Stimulated activated naive CD8-positive, alpha-beta T cell treated with anti-CD3 and anti-CD28 coated beads, Interleukin-15, amount 100 ng/mL, for 72 hours (primary cell): ENCODE data around the gene MIER3.
A peak's percentile ranks its signal among the peaks of the same experiment; 100 is the strongest.

Source experiments
- ATAC-seq: fragments of 150-1000 bp; cut with Tn5 transposase; 2 replicates; pipeline ENCODE4 v1.10.0; 2021; ENCODE audit warnings: mild to moderate bottlenecking, moderate library complexity
- DNase-seq, 2 donors: peaks; one replicate each; pipeline ENCODE4 v3.0.0; 2021 to 2022
- H3K27ac Mint-ChIP-seq, 2 donors: one replicate each; pipeline ENCODE4 v1.8.0; 2022; ENCODE audit warnings: mild to moderate bottlenecking in 2 of 2, mixed read lengths in 2 of 2, moderate library complexity in 2 of 2
- H3K27me3 Mint-ChIP-seq: one replicate; pipeline ENCODE4 v1.8.0; 2022; ENCODE audit warnings: mixed read lengths
- H3K4me1 Mint-ChIP-seq: one replicate; pipeline ENCODE4 v1.8.0; 2022; ENCODE audit warnings: mild to moderate bottlenecking, mixed read lengths
- H3K4me3 Mint-ChIP-seq, 2 donors: one replicate each; pipeline ENCODE4 v1.8.0; 2022; ENCODE audit warnings: mild to moderate bottlenecking in 2 of 2, mixed read lengths in 2 of 2, moderate library complexity in 1 of 2
- H3K9me3 Mint-ChIP-seq, 2 donors: one replicate each; pipeline ENCODE4 v1.8.0; 2022; ENCODE audit warnings: mixed read lengths in 2 of 2

Gene MIER3

GRCh38 chr5:56919942-56920662 lies 31.8 kb downstream of the MIER3 start:
- no peak overlapping the region for H3K4me3 Mint-ChIP-seq
- ATAC-seq (no peak), DNase-seq (no peak)
- no peaks in the 10 kb centered on the region for H3K9me3 Mint-ChIP-seq
- H3K27ac Mint-ChIP-seq = no peak overlapping the region
- no peaks in the 10 kb centered on the region for H3K4me1 Mint-ChIP-seq
- H3K27me3 Mint-ChIP-seq = no peaks in the 10 kb centered on the region

GRCh38 chr5:56918054-56918453 lies 33.9 kb downstream of the MIER3 start:
- DNase-seq (no peak), ATAC-seq (no peak)
- H3K4me1 Mint-ChIP-seq = no peaks in the 10 kb centered on the region
- no peaks in the 10 kb centered on the region for H3K9me3 Mint-ChIP-seq
- no peak overlapping the region for H3K27ac Mint-ChIP-seq
- H3K27me3 Mint-ChIP-seq = no peaks in the 10 kb centered on the region
- no peak overlapping the region for H3K4me3 Mint-ChIP-seq

GRCh38 chr5:56917534-56917933 lies 34.4 kb downstream of the MIER3 start:
- H3K27me3 Mint-ChIP-seq = no peaks in the 10 kb centered on the region
- no peak overlapping the region for H3K27ac Mint-ChIP-seq
- H3K4me3 Mint-ChIP-seq = no peak overlapping the region
- H3K4me1 Mint-ChIP-seq = no peaks in the 10 kb centered on the region
- H3K9me3 Mint-ChIP-seq = no peaks in the 10 kb centered on the region
- no peak for DNase-seq
- no peak for ATAC-seq

- ATAC-seq (no peak), DNase-seq (no peak)
- H3K4me1 Mint-ChIP-seq = peaks cover 12% of the 10 kb centered on the region
- no peaks in the 10 kb centered on the region for H3K9me3 Mint-ChIP-seq
- H3K4me3 Mint-ChIP-seq = no peak overlapping the region
- H3K27ac Mint-ChIP-seq = no peak overlapping the region
- no peaks in the 10 kb centered on the region for H3K27me3 Mint-ChIP-seq
These were observed 37.2 kb downstream of the MIER3 start for GRCh38 chr5:56914678-56915077.

DNA sequence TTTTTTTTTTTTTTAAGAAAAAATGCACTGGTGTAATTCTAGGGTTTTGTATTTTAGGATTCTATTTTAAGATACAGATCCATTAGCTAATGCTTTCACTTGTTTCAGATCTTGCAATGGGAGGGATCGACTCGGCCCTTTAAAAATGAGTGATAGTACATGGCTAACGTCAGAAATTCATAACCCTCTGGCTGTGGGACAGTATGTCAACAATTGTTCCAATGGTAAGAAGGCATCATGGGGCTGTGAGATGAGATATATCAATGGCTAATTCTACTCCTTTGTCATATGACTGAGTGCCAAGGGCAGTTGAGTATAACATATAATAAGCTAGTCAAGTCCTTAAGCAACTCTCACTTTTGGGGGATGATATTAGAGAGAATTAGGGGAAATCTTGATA lies 38.2 kb downstream of the MIER3 start:
- no peaks in the 10 kb centered on the region for H3K9me3 Mint-ChIP-seq
- H3K27ac Mint-ChIP-seq = no peak overlapping the region
- H3K27me3 Mint-ChIP-seq = peaks cover under 1% of the 10 kb centered on the region
- ATAC-seq (no peak), DNase-seq (no peak)
- peaks cover 17% of the 10 kb centered on the region for H3K4me1 Mint-ChIP-seq
- H3K4me3 Mint-ChIP-seq = no peak overlapping the region

GRCh38 chr5:56910210-56910965 lies 41.5 kb downstream of the MIER3 start:
- DNase-seq (no peak), ATAC-seq (peak; percentile 52)
- H3K4me3 Mint-ChIP-seq = peak overlapping the region; percentile 96 to 99
- peak overlapping the region; percentile 96 to 97 for H3K27ac Mint-ChIP-seq
- no peaks in the 10 kb centered on the region for H3K9me3 Mint-ChIP-seq
- H3K27me3 Mint-ChIP-seq = peaks cover 8% of the 10 kb centered on the region
- H3K4me1 Mint-ChIP-seq = peaks cover 22% of the 10 kb centered on the region

GRCh38 chr5:56909294-56910209 lies 42.4 kb downstream of the MIER3 start, which contains the start of gene SETD9:
SETD9 (plus strand) TSS chr5:56909596; CDS start chr5:56909646, 50 bp downstream.
- ATAC-seq = peak; percentile 90
- H3K27ac Mint-ChIP-seq = peak within 1 kb of the TSS; percentile 97
- DNase-seq = peak; percentile 90 to 95
- H3K27me3 Mint-ChIP-seq = peaks cover 8% of the 10 kb centered on the region
- H3K4me3 Mint-ChIP-seq = peak within 1 kb of the TSS; percentile 96 to 99
- peaks cover 22% of the 10 kb centered on the region for H3K4me1 Mint-ChIP-seq
- no peaks in the 10 kb centered on the region for H3K9me3 Mint-ChIP-seq

DNA sequence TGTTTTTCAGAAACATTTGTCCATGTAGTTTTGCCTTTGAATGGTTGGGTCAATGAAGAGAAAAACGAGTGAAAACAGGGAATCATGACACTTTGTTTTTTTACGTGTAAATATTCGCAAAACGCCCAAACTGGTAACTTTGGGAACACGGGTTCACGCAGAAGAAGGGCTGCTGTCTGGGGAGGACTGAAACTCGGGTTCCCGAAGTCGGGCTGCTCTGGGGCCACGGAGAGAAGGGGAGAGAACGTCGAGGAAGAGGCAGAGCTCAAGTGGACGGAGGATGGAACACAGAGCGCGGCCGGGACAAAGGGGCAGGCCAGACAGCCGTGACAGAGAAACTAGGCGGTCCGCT lies 43.0 kb downstream of the MIER3 start:
- Mint-ChIP-seq H3K4me1 (peaks cover 22% of the 10 kb centered on the region), H3K27me3 (peaks cover 8% of the 10 kb centered on the region), H3K27ac (peak overlapping the region; percentile 90 to 97), H3K9me3 (no peaks in the 10 kb centered on the region), H3K4me3 (peak overlapping the region; percentile 96 to 99)
- DNase-seq (no peak), ATAC-seq (no peak)

DNA sequence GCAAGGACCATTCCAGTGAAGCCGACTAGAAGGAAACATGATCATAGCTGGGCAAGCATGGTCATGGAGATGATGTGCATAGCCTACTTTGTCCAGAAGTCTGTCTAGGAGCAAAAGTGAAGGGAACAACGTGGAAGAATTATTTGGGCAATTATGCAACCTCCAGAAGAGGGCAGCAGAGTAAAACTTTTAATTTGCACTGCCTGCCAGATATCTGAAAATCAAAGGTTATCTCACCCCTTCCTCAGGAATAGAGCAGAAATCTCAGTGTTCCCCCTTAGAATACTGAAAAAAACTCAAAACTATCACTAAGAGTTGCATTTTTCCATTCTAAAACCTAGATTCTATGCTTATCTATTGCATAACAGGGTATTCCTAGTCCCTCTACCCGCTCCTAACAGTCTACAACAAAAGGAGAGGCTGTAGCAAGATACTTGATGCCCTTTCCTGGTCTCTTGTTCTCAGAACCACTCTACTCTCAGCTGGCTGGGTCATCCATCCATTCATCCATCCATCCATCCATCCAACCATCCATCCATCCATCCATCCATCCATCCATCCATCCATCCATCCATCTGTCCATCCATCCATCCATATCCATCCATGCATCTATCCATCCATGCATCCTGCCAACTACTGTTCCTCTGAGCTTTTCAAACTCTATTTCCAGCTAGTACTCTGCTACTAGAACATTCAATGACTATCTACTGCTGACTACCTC lies 50.9 kb downstream of the MIER3 start:
- no peaks in the 10 kb centered on the region for H3K27me3 Mint-ChIP-seq
- peak; percentile 45 for ATAC-seq
- no peaks in the 10 kb centered on the region for H3K4me1 Mint-ChIP-seq
- DNase-seq = peak; percentile 17 to 38
- no peak overlapping the region for H3K27ac Mint-ChIP-seq
- no peaks in the 10 kb centered on the region for H3K9me3 Mint-ChIP-seq
- H3K4me3 Mint-ChIP-seq = no peak overlapping the region

- DNase-seq = no peak
- Mint-ChIP-seq H3K27ac (no peak overlapping the region), H3K27me3 (no peaks in the 10 kb centered on the region), H3K4me1 (no peaks in the 10 kb centered on the region), H3K9me3 (no peaks in the 10 kb centered on the region), H3K4me3 (no peak overlapping the region)
- ATAC-seq = no peak
These were observed 51.5 kb downstream of the MIER3 start for GRCh38 chr5:56900395-56900794.

DNA sequence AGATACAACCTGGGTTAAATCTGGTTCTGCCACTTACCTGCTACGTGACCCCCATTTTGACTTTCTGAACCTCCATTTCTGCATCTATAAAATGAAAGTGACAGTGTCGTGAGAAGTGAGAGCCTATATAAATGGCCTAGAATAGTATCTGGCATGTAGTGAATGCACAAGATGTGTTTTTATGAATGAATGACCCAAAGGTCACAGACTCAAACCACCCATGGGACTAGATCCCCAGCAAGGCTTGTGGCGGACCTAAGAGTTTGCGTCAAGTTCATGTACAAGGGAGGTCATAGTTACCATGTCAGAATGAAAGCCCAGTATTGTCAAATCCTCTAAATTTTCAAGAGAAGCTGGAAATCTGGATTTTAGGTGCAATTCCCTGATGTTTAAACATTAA lies 53.7 kb downstream of the MIER3 start:
- DNase-seq = no peak
- no peaks in the 10 kb centered on the region for H3K27me3 Mint-ChIP-seq

GRCh38 chr5:56896763-56897162 lies 55.2 kb downstream of the MIER3 start:
- no peaks in the 10 kb centered on the region for H3K9me3 Mint-ChIP-seq
- DNase-seq (no peak), ATAC-seq (no peak)
- H3K4me3 Mint-ChIP-seq = no peak overlapping the region
- no peaks in the 10 kb centered on the region for H3K4me1 Mint-ChIP-seq
- H3K27me3 Mint-ChIP-seq = no peaks in the 10 kb centered on the region
- no peak overlapping the region for H3K27ac Mint-ChIP-seq

More for the DNA sequence above, 53.7 kb downstream of the MIER3 start:
- Mint-ChIP-seq H3K9me3 (no peaks in the 10 kb centered on the region), H3K27ac (no peak overlapping the region), H3K4me3 (no peak overlapping the region), H3K4me1 (no peaks in the 10 kb centered on the region)
- no peak for ATAC-seq

DNA sequence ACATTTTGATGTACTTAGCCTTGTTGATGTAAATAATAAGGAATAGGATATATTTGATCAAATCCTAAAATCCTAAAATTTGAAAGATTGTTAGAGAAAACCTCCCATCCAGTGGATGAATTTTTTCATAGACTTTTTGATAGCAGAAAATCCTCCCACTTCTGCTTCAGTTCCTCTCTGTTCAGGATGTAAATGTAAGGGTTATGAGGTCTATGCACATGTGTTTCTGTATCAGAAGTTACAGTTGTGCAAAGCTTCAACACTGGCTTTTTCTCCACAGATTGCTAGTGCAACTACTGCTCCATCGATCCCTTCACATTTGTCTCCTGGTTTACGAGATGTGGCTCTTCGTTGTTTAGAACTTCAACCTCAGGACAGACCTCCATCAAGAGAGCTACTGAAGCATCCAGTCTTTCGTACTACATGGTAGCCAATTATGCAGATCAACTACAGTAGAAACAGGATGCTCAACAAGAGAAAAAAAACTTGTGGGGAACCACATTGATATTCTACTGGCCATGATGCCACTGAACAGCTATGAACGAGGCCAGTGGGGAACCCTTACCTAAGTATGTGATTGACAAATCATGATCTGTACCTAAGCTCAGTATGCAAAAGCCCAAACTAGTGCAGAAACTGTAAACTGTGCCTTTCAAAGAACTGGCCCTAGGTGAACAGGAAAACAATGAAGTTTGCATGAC lies 58.5 kb downstream of the MIER3 start:
- no peak overlapping the region for H3K27ac Mint-ChIP-seq
- peak; percentile 39 for ATAC-seq
- no peaks in the 10 kb centered on the region for H3K9me3 Mint-ChIP-seq
- no peaks in the 10 kb centered on the region for H3K4me1 Mint-ChIP-seq
- no peak overlapping the region for H3K4me3 Mint-ChIP-seq
- no peaks in the 10 kb centered on the region for H3K27me3 Mint-ChIP-seq
- DNase-seq = no peak

- Mint-ChIP-seq H3K4me3 (no peak overlapping the region), H3K27me3 (no peaks in the 10 kb centered on the region), H3K9me3 (no peaks in the 10 kb centered on the region), H3K4me1 (peaks cover 6% of the 10 kb centered on the region), H3K27ac (no peak overlapping the region)
- DNase-seq (no peak), ATAC-seq (no peak)
These were observed 70.4 kb downstream of the MIER3 start for GRCh38 chr5:56881571-56881970.

DNA sequence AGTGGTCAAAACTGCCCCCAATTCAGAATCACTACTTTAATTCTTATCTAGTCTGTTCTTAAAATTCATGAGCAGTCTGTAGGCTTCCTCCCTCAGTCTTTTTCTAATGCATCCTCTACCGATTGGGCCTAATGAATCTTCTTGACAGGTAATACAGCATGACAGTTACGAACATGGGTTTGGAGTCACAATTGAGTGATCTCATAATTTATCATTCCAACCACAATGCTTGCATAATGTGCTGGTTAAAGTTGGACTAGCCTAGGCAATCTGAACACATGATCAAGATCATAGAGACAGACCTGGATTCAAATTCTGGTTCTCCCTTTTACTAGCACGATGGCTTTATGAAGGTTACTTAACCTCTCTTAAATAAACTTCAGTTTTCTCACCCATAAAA lies 75.6 kb downstream of the MIER3 start:
- no peaks in the 10 kb centered on the region for H3K9me3 Mint-ChIP-seq
- no peak overlapping the region for H3K27ac Mint-ChIP-seq
- ATAC-seq (no peak), DNase-seq (no peak)
- H3K4me1 Mint-ChIP-seq = peaks cover 8% of the 10 kb centered on the region
- H3K27me3 Mint-ChIP-seq = no peaks in the 10 kb centered on the region
- H3K4me3 Mint-ChIP-seq = no peak overlapping the region
